GM12865 (cell line): ENCODE results near the gene RNF182.

Experiments
- DNase-seq: peaks from one replicate; pipeline ENCODE4 v3.0.0; 2010; ENCODE audit warnings: low read depth
- H3K4me3 ChIP-seq: 2 replicates; pipeline ENCODE4 v1.5.1; 2011; ENCODE audit warnings: mild to moderate bottlenecking, low read depth, low read length, control low read depth
- TF ChIP-seq, protein P1 (sequence below): IDR thresholded peaks from 2 replicates; pipeline ENCODE4 v1.5.1; 2011; ENCODE audit warnings: low read length, control low read depth, low read depth, inconsistent platforms; ENCODE audit not compliant: insufficient read depth; ENCODE audit errors: missing control alignments

The RNF182 gene

DNA sequence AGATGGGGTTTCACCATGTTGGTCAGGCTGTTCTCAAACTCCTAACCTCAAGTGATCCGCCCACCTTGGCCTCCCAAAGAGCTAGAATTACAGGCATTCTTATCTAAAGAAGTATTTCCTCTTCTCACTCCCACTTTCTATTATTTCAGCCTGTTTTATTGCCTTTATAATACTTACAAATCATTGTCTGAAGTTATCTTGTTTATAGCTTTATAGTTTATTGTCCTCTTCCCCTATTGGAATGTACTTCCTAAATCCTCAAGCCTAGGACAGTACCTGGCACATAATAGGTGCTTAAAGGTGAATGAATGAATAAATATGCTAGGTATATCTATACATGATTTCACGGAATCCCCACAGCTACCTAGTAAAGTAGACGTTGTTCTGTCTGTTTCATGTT, 37.8 kb upstream of the RNF182 start:
- no peak for DNase-seq
- TF ChIP-seq, protein P1, sequence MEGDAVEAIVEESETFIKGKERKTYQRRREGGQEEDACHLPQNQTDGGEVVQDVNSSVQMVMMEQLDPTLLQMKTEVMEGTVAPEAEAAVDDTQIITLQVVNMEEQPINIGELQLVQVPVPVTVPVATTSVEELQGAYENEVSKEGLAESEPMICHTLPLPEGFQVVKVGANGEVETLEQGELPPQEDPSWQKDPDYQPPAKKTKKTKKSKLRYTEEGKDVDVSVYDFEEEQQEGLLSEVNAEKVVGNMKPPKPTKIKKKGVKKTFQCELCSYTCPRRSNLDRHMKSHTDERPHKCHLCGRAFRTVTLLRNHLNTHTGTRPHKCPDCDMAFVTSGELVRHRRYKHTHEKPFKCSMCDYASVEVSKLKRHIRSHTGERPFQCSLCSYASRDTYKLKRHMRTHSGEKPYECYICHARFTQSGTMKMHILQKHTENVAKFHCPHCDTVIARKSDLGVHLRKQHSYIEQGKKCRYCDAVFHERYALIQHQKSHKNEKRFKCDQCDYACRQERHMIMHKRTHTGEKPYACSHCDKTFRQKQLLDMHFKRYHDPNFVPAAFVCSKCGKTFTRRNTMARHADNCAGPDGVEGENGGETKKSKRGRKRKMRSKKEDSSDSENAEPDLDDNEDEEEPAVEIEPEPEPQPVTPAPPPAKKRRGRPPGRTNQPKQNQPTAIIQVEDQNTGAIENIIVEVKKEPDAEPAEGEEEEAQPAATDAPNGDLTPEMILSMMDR, result no peak
- no peak overlapping the region for H3K4me3 ChIP-seq

DNA sequence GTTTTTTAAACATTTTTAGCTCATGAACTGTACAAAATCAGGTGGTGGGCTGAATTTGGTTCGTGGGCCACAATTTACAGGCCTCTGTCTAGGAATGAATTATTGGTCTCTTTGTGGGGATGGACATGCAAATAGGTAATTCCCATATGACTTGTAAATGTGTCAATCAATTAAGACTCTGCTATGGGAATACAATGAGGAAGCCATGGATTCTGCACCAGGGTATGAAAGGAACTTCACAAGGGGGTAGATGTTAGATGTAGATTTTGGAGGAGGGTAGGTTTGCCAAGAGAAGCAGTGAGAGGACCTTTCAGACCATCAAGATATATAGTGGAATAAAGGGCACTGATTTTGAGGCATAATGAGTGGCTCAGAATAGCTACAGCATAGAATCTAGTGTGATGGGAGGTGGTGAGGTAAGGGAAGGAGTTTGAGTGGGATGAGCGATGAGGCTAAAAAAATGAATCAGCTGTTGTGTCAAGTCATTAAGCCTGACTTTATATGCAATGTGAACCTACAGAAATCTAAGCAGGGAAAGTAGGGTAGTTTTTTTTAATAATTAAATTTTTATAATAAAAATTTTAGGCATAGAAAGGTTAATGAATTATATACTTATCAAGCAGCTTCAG, 32.6 kb upstream of the RNF182 start:
- TF ChIP-seq, protein P1, result no peak
- DNase-seq, result no peak
- no peak overlapping the region for H3K4me3 ChIP-seq

DNA sequence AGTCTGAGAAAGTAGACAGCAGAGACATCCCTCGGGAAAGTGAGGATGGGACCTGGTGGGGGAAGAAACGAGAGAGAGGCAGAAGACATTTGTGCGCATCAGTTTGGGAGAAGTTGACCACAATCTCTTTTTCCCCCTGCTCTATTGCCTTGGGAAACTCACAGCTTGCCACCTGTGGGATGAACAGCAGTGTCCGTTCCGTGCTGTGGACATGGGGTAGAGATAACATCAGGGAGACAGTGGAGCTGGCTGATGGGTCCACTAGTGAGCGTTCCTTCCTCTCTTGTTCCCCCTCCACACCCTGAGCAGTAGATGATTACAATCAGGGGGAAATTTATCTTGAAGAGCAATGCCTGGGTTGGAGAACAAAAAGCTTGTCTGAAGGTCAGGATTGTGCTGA, 21.8 kb upstream of the RNF182 start:
- TF ChIP-seq, protein P1, result no peak
- DNase-seq, result no peak

DNA sequence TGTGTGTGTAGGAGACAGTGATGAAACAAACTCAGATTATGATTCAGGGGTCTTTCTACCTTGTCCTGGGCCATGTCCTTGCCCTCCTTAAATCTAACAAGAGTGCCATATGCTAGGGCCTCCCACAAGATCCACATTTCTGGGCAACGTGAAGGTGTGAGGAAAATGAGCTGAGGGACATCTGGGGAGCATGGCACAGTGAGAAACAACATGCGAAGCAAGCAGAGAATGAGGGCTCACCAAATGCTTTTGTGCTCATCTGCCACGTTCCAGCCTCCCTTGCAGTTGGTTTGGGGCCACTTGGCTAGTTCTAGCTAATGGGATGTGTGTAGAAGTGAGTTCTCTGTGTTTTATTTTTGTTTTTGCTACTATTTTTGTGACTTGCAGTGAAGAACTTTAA, 21.4 kb upstream of the RNF182 start:
- TF ChIP-seq, protein P1, result no peak
- DNase-seq, result no peak
- H3K4me3 ChIP-seq, result no peak overlapping the region

More for the DNA sequence above, 21.8 kb upstream of the RNF182 start:
- H3K4me3 ChIP-seq, result no peak overlapping the region

DNA sequence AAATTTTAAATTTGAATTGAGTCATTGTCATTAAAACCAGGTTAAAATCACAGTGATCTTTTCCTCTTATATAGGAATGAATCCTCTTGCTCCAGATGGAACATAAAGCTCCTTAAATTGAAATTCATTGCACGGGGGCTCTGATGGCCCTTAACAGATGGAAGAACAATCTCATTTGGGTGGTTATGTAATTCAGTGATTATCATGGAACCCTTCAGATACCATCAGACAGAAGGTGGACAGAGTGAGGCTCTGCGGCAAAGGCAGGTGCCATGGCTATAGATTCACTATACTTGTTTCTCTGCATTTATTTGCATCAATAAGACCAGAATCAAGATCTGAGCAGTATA, 17.8 kb upstream of the RNF182 start:
- TF ChIP-seq, protein P1, result no peak
- H3K4me3 ChIP-seq, result no peak overlapping the region
- DNase-seq, result no peak

DNA sequence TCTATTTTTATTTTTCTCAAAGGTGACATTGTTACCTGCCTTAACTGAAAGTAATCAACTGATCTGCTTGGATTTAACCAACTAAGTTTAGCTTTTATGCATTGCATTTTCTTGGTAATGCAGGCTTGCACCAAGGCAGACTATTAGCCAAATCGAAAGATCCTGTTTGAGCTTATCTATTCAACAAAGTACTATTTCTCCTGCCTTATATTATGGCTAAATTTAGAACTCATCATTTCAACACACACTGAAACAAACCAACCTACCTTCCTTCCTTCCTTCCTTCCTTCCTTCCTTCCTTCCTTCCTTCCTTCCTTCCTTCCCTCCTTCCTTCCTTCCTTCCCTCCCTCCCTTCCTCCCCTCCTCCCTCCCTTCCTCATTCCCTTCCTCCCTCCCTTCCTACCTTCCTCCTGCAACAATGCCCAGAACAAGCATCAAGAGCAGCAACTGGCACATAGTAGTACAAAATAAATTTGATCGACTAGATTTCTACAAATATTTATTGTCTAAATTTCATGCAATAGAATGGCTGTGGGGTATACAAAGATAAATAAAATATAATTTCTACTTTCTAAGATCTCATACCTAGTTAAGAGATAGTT, 17.0 kb upstream of the RNF182 start:
- H3K4me3 ChIP-seq, result no peak overlapping the region
- no peak for DNase-seq
- TF ChIP-seq, protein P1, result no peak

DNA sequence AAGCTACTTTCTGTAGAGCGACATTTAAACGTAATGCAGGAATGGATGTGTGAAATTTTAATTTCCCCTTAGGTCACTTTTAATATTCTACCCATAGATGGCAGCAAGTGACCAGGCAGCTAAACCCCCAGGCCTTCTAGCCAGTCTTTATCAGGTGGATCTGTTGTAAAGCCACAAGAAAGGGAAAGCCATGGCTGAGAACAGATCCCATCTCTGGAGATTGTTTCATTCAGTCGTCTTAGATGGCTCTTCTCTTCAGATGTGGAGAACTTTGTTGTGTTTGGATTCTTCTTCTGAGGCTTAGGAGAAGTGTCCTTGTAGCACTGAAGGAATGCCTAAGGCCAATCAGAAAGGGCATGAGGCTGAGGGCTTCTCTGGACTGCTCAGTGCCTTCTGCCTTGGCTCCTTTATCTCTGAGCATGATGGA, 15.8 kb upstream of the RNF182 start:
- no peak overlapping the region for H3K4me3 ChIP-seq
- TF ChIP-seq, protein P1, result peak; percentile 64
- peak; percentile 66 for DNase-seq
